ENCODE data around the gene CYP27B1. TPM values are rescaled to one million over a fixed set of nuclear protein-coding genes. Genes with fewer than 3 reads are reported as not detected.

The CYP27B1 gene
- total and polyA plus RNA-seq, 2 donors from 2014 or later, result 3.5 to 33.4 TPM

- intact Hi-C loops (cut with DNase I), result no loop called here
- no peak for FAIRE-seq
- Histone ChIP-seq H3K4me1 (ENCODE audit: control insufficient read depth in 2 of 3, insufficient read depth in 2 of 3, low read depth in 1 of 3, low read length in 3 of 3) (peaks cover 0 to 12% (median 0%) of the 10 kb centered on the region in 3 donors), H3K9ac (ENCODE audit: low read length in 3 of 3) (no peak overlapping the region), H3K27ac (ENCODE audit: low read depth in 2 of 2, low read length in 2 of 2) (no peak overlapping the region), H3K9me3 (ENCODE audit: control insufficient read depth in 2 of 3, insufficient read depth in 1 of 3, low read length in 3 of 3) (no peaks in the 10 kb centered on the region), H3K27me3 (ENCODE audit: control insufficient read depth, insufficient read depth, low read length) (no peaks in the 10 kb centered on the region), H3K4me3 (ENCODE audit: low read length in 3 of 3) (peak overlapping the region in 2 of 3 donors; percentile 46 to 69), H3K36me3 (ENCODE audit: control insufficient read depth in 2 of 3, insufficient read depth in 3 of 3, low read length in 3 of 3) (peaks cover 0 to 5% (median 0%) of the 10 kb centered on the region in 3 donors)
- no peak for DNase-seq
- no peak for TF ChIP-seq CTCF (IDR thresholded peaks at IDR 0.05; ENCODE audit: borderline replicate concordance, extremely low read depth, insufficient read depth)
Observed at GRCh38 chr12:57725851-57726150, 41.1 kb downstream of the CYP27B1 start.

- FAIRE-seq, result no peak
- no peaks in the 10 kb centered on the region for H3K9me3 ChIP-seq (ENCODE audit: control insufficient read depth in 2 of 3, insufficient read depth in 1 of 3, low read length in 3 of 3)
- H3K4me1 ChIP-seq (ENCODE audit: control insufficient read depth in 2 of 3, insufficient read depth in 2 of 3, low read depth in 1 of 3, low read length in 3 of 3), result peaks cover 0 to 12% (median 0%) of the 10 kb centered on the region in 3 donors
- H3K27ac ChIP-seq (ENCODE audit: low read depth in 2 of 2, low read length in 2 of 2), result no peak overlapping the region
- peaks cover 0 to 7% (median 0%) of the 10 kb centered on the region in 3 donors for H3K36me3 ChIP-seq (ENCODE audit: control insufficient read depth in 2 of 3, insufficient read depth in 3 of 3, low read length in 3 of 3)
- no peak overlapping the region for H3K4me3 ChIP-seq (ENCODE audit: low read length in 3 of 3)
- no peaks in the 10 kb centered on the region for H3K27me3 ChIP-seq (ENCODE audit: control insufficient read depth, insufficient read depth, low read length)
- TF ChIP-seq CTCF (IDR thresholded peaks at IDR 0.05; ENCODE audit: borderline replicate concordance, extremely low read depth, insufficient read depth), result no peak
- DNase-seq, result no peak
- intact Hi-C loops (cut with DNase I), result no loop called here
- H3K9ac ChIP-seq (ENCODE audit: low read length in 3 of 3), result no peak overlapping the region
Observed at GRCh38 chr12:57724936-57725740, 41.7 kb downstream of the CYP27B1 start.

GRCh38 chr12:57724003-57724935 is 42.6 kb downstream of the CYP27B1 start:
- no peak for DNase-seq
- Histone ChIP-seq H3K9ac (ENCODE audit: low read length in 3 of 3) (no peak overlapping the region), H3K4me3 (ENCODE audit: low read length in 3 of 3) (no peak overlapping the region), H3K27ac (ENCODE audit: low read depth in 2 of 2, low read length in 2 of 2) (no peak overlapping the region), H3K4me1 (ENCODE audit: control insufficient read depth in 2 of 3, insufficient read depth in 2 of 3, low read depth in 1 of 3, low read length in 3 of 3) (peaks cover 0 to 12% (median 0%) of the 10 kb centered on the region in 3 donors), H3K9me3 (ENCODE audit: control insufficient read depth in 2 of 3, insufficient read depth in 1 of 3, low read length in 3 of 3) (no peaks in the 10 kb centered on the region), H3K36me3 (ENCODE audit: control insufficient read depth in 2 of 3, insufficient read depth in 3 of 3, low read length in 3 of 3) (peaks cover 0 to 11% (median 9%) of the 10 kb centered on the region in 3 donors), H3K27me3 (ENCODE audit: control insufficient read depth, insufficient read depth, low read length) (no peaks in the 10 kb centered on the region)
- TF ChIP-seq CTCF (IDR thresholded peaks at IDR 0.05; ENCODE audit: borderline replicate concordance, extremely low read depth, insufficient read depth), result no peak
- intact Hi-C loops (cut with DNase I), result no loop called here
- FAIRE-seq, result no peak

Data from kidney (tissue), 14 donors.